Activated CD4-positive, alpha-beta T cell treated with anti-CD3 and anti-CD28 coated beads, Interleukin-2, amount 10 ng/mL, durations not matched to agents 24 days and 14 days (primary cell): ENCODE measurements around the gene TES. TPM values are rescaled to one million over a fixed set of nuclear protein-coding genes. Genes with fewer than 3 reads are reported as not detected.
A peak's percentile ranks its signal among the peaks of the same experiment; 100 is the strongest.

Source experiments
- DNase-seq: peaks from one replicate; pipeline ENCODE4 v3.0.0; 2022
- H3K27ac Mint-ChIP-seq: one replicate; pipeline ENCODE4 v1.8.0; 2022; ENCODE audit warnings: mild to moderate bottlenecking, mixed read lengths
- H3K27me3 Mint-ChIP-seq: one replicate; pipeline ENCODE4 v1.8.0; 2022; ENCODE audit warnings: mixed read lengths
- H3K36me3 Mint-ChIP-seq: one replicate; pipeline ENCODE4 v1.8.0; 2022; ENCODE audit warnings: low read depth, mild to moderate bottlenecking, mixed read lengths
- H3K4me1 Mint-ChIP-seq: one replicate; pipeline ENCODE4 v1.8.0; 2021; ENCODE audit warnings: mixed read lengths
- H3K4me3 Mint-ChIP-seq: one replicate; pipeline ENCODE4 v1.8.0; 2022; ENCODE audit warnings: mild to moderate bottlenecking, moderate library complexity, mixed read lengths
- H3K9me3 Mint-ChIP-seq: one replicate; pipeline ENCODE4 v1.8.0; 2021; ENCODE audit warnings: mixed read lengths
- intact Hi-C: fragments of 100-400 bp; cut with micrococcal nuclease; formaldehyde crosslinking; loops from one replicate; pipeline ENCODE4 v1.15.1; 2023
- total RNA-seq: library from RNA; stranded (reverse); gene quantifications from 2 replicates; pipeline ENCODE4 v1.2.3, GENCODE V29; 2022

TES gene, protein sequence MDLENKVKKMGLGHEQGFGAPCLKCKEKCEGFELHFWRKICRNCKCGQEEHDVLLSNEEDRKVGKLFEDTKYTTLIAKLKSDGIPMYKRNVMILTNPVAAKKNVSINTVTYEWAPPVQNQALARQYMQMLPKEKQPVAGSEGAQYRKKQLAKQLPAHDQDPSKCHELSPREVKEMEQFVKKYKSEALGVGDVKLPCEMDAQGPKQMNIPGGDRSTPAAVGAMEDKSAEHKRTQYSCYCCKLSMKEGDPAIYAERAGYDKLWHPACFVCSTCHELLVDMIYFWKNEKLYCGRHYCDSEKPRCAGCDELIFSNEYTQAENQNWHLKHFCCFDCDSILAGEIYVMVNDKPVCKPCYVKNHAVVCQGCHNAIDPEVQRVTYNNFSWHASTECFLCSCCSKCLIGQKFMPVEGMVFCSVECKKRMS
- 41.2 and 47.1 TPM in 2 replicates for total RNA-seq

DNA sequence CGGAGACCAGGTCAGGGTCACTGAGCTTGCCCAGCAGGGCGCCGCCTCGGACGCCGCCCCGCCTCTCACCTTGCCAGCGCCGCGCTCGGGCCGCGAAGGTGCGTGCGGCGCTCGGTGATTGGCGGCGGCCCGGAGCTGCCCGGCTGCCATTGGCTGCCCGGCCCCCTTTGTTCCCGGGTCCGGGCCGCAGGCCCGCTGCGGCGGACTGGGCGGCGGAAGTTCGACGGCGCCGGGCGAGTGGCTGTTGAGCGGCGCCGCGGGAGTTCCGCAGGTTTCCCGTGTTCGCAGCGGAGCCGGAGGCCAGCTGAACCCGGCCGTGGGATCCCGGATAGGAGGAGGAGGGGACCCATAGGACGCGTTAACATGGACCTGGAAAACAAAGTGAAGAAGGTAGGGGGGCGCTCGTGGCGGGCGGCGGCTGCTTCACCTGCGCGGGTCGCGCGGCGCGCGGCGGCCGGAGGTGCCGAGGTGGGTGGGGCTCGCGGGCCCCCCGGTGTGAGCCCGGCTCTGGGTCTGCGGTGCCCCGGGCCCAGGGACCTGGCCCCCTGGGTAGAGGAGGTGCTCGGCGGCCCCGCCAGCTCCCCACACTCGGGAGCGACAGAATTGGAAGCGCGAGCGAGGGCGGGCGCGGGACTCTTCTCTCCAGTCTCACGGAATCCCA lies at the start of gene TES:
TES (plus strand) TSS at position 195 of the 661 bp plus-strand sequence; CDS start at position 364, 169 bp downstream.
- DNase-seq: peak; percentile 92
- intact Hi-C loops: loop anchor here (2.0 to 10.0 kb wide), 7 partner anchors 14 to 1972 kb away; partner anchors contain the start of genes CAPZA2, LSM8 and MDFIC
- Mint-ChIP-seq H3K36me3 (peaks cover 13% of the 10 kb centered on the region), H3K9me3 (peaks cover 1% of the 10 kb centered on the region), H3K27ac (peak within 1 kb of the TSS; percentile 94), H3K4me3 (peak within 1 kb of the TSS; percentile 92), H3K27me3 (no peaks in the 10 kb centered on the region), H3K4me1 (peaks cover 36% of the 10 kb centered on the region)

DNA sequence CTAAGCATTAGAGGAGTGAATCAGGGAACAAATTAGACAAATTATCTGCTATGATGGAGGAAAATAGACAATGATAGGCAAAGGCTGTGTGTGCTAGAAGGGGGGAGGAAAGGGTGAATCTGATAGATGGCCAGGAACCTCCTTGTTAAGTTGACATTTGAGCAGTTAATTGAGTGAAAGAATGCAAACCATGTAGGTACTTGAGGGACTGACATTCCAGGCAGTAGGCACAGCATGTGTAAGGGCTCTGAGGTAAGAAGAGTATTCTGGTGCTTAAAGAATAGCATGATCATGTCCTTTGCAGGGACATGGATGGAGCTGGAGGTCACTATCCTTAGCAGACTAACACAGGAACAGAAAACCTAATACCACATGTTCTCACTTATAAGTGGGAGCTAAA lies 48.6 kb upstream of the TES start:
- Mint-ChIP-seq H3K9me3 (no peaks in the 10 kb centered on the region), H3K36me3 (no peaks in the 10 kb centered on the region), H3K27ac (no peak overlapping the region), H3K27me3 (peaks cover 51% of the 10 kb centered on the region), H3K4me3 (no peak overlapping the region), H3K4me1 (peaks cover 6% of the 10 kb centered on the region)
- intact Hi-C loops: no loop called here
- DNase-seq: no peak

DNA sequence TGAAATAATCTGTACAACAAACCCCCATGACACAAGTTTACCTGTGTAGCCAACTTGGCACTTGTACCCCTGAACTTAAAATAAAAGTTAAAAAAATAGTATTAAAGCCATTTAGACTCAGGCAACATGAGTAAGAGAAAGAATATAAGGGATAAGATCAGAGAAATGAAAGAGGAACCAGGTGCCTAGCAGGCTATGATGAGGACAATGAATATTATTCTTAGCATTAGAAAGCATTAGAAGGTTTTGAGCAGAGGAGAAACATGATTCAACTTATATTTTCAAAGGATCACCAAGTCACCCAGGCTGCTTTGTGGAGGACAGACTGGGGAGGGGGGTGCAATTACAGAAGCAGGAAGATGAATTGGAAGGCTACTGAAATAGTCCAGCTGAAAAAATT lies 48.1 kb upstream of the TES start:
- peaks cover 48% of the 10 kb centered on the region for H3K27me3 Mint-ChIP-seq
- H3K36me3 Mint-ChIP-seq: no peaks in the 10 kb centered on the region
- no peak for DNase-seq
- H3K27ac Mint-ChIP-seq: no peak overlapping the region
- H3K9me3 Mint-ChIP-seq: no peaks in the 10 kb centered on the region
- peaks cover 10% of the 10 kb centered on the region for H3K4me1 Mint-ChIP-seq
- intact Hi-C loops: no loop called here
- H3K4me3 Mint-ChIP-seq: no peak overlapping the region

DNA sequence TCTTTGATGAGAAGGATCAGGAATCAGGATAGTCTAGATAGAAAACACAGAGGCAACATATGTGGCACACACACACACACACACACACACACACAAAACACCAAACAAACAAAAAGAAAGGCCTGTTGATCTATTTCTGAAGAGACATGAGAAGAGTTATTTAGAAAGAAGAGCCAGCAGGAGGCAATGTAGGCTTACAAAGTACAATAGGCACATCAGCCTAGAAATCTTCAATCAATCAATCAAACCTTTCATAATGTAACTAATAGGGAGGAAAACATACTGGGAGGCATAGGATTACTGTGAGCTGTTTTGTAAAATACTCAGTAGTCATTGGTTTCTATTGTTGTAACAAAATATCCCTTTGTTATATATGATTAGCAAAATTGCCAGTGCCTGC lies 47.3 kb upstream of the TES start:
- intact Hi-C loops: no loop called here
- Mint-ChIP-seq H3K27me3 (peaks cover 43% of the 10 kb centered on the region), H3K9me3 (no peaks in the 10 kb centered on the region), H3K4me1 (peaks cover 13% of the 10 kb centered on the region), H3K4me3 (no peak overlapping the region), H3K36me3 (no peaks in the 10 kb centered on the region), H3K27ac (no peak overlapping the region)
- no peak for DNase-seq

DNA sequence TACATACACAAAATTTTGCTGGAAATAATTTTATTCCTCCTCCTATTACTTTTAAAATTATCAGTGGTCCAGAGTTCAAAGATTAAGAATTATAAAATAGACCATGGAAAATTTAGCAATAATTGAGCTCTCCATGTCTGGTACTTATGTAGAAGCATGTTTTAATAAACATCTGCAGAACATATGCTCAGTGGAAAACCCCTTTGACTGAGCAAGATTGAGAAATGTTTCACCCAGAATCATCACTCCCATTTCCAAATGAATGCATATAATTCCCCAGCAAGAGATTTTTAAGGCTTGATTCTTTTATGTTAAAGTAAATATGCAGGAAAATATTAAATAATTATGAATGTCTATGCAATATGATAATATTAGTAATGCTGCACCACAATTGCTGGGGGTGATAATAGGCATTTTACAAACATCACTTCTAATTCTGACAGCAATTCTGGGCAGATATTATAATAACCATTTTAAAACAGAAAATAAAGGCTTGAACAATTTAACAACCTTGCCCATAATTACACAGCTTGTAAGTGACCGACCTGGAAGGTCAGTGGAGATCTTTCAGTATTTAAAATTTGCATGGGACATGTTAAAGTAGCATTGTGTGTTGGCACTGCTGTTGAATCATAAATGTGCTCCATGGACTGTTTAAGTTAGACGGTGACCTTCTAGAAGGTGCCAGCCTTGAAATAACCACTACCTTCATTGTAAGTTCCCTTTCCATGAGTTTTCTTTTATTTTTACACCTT lies 45.6 kb upstream of the TES start:
- Mint-ChIP-seq H3K36me3 (no peaks in the 10 kb centered on the region), H3K27me3 (peaks cover 44% of the 10 kb centered on the region), H3K9me3 (no peaks in the 10 kb centered on the region), H3K4me3 (no peak overlapping the region), H3K4me1 (peaks cover 17% of the 10 kb centered on the region), H3K27ac (no peak overlapping the region)
- no peak for DNase-seq
- intact Hi-C loops: no loop called here

DNA sequence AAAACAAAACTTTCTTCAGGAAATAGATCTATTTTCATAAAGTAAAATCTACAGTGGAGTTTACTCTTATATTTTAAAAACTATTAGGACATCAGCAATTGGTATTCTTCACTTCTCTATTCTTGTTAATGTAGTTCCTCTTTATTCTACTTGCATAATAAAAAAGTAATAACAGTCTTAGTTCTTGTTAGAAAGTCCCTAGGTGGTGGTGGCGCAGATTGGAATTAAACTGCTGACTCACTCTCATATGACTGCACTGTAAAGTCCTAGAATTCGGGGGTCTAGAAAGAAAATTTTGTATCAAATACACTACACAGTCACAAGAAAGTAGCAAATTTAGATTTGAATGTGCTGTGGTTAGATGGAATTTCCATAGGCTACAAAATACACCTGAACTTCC lies 44.6 kb upstream of the TES start:
- Mint-ChIP-seq H3K4me1 (peaks cover 15% of the 10 kb centered on the region), H3K36me3 (no peaks in the 10 kb centered on the region), H3K27ac (no peak overlapping the region), H3K27me3 (peaks cover 42% of the 10 kb centered on the region), H3K4me3 (no peak overlapping the region), H3K9me3 (no peaks in the 10 kb centered on the region)
- intact Hi-C loops: no loop called here
- DNase-seq: no peak

DNA sequence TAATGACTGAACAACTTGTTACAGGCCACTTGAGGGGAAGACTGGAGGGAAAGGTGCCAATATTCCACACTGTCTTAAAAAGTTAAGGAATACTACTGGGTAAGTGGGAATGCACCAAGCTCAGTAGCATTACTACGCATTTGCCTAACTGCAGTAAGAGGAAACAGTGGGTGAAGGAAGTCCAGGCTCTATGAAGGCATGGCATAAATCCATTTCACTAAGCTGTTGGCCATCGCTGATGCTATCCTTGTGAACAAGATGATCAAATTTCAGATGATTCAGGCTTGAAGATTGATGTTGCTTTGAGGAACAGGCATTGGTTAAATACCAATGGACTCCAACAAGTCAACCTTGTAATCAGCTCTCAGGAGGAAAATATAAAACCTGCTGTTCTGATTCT lies 44.2 kb upstream of the TES start:
- intact Hi-C loops: no loop called here

DNA sequence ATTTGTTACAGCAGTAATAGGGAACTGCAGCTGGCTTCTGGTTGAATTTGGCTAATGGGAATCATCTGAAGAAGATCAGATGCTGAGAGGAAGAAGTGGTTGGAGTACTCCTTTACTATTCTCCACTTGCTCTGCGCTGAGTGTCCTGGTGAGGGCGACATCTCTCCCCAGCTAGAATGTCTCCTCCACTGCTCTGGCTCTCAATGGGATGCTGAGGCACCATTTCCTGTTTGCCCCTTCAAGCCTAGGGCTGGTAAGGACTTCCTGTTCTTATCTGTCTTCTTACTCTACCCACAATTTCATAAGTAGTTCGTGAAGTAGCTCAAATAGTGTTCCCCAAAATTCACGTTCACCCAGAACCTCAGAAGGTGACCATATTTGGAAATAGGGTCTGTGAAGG lies 43.2 kb upstream of the TES start:
- peaks cover 43% of the 10 kb centered on the region for H3K27me3 Mint-ChIP-seq
- H3K27ac Mint-ChIP-seq: no peak overlapping the region
- H3K4me3 Mint-ChIP-seq: no peak overlapping the region
- peaks cover 15% of the 10 kb centered on the region for H3K4me1 Mint-ChIP-seq
- intact Hi-C loops: no loop called here
- no peaks in the 10 kb centered on the region for H3K9me3 Mint-ChIP-seq
- no peaks in the 10 kb centered on the region for H3K36me3 Mint-ChIP-seq
- peak; percentile 70 for DNase-seq

More for the DNA sequence above, 44.2 kb upstream of the TES start:
- Mint-ChIP-seq H3K4me1 (peaks cover 15% of the 10 kb centered on the region), H3K4me3 (no peak overlapping the region), H3K36me3 (no peaks in the 10 kb centered on the region), H3K9me3 (no peaks in the 10 kb centered on the region), H3K27ac (no peak overlapping the region), H3K27me3 (peaks cover 42% of the 10 kb centered on the region)
- DNase-seq: no peak

DNA sequence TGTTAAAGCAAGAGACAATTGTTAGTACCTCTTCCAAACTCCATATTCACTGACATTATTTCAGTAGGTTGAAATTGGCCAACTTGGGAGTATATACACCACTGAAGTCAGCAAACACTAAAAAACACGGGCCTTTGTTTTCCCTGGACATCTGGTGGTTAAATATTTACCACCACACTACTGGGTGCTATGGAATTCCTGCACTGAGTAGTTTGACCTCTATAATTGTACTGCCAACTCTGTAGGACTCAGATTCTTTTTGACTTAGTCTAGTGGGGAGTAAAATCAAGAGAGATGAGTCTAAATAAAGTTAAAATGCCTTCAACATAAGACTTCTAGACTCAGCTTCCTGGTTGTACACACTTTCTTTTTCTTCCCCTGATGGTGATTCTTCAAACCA lies 41.3 kb upstream of the TES start:
- H3K27me3 Mint-ChIP-seq: peaks cover 33% of the 10 kb centered on the region
- H3K27ac Mint-ChIP-seq: no peak overlapping the region
- H3K36me3 Mint-ChIP-seq: no peaks in the 10 kb centered on the region
- intact Hi-C loops: no loop called here
- DNase-seq: no peak
- peaks cover 13% of the 10 kb centered on the region for H3K4me1 Mint-ChIP-seq
- no peaks in the 10 kb centered on the region for H3K9me3 Mint-ChIP-seq
- H3K4me3 Mint-ChIP-seq: no peak overlapping the region

DNA sequence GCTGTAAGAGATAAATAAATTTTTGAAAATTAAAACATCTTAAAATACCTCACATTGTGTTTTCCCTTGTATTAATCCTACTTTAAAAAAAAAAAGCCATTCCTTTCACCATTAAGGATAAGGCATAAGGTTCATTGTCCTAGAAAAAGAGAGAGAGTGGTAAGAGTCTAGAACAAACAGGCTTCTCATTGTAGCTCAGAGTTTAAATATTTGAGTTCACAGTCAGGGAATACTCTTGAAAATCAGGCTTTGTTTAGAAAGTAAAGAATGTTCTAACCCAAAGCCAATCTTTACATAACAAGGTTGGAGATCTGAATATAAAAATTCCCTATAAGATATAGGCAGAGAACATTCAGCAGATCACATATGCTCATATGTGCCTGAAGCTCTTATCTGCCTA lies 40.2 kb upstream of the TES start:
- Mint-ChIP-seq H3K4me1 (peaks cover 13% of the 10 kb centered on the region), H3K27me3 (peaks cover 32% of the 10 kb centered on the region), H3K4me3 (no peak overlapping the region), H3K27ac (no peak overlapping the region), H3K9me3 (no peaks in the 10 kb centered on the region), H3K36me3 (no peaks in the 10 kb centered on the region)
- DNase-seq: no peak
- intact Hi-C loops: loop anchor here (5.0 to 10.0 kb wide), 3 partner anchors 33 to 357 kb away; partner anchors contain the start of gene CAV1

DNA sequence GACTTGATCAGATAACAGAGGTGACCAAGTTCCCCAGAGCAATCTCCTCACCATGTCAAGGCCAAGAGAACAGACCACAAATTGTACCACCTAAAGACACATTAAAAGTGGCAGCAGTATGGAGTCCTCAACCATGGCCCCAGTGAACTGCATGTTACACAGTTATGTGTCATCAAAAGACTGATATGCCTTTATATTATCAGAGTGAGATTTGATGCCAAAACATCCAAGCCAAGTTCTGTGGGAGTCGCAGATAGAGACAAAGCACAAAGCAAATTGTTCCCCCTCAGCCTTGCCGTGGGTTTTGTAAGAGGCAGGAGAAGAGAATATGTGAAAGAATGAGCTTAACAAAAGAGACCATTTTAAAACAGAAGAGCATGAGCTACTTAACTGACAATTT lies 39.2 kb upstream of the TES start:
- intact Hi-C loops: loop anchor here (5.0 to 10.0 kb wide), 3 partner anchors 34 to 356 kb away; partner anchors contain the start of gene CAV1
- H3K27me3 Mint-ChIP-seq: peaks cover 33% of the 10 kb centered on the region
- H3K27ac Mint-ChIP-seq: no peak overlapping the region

DNA sequence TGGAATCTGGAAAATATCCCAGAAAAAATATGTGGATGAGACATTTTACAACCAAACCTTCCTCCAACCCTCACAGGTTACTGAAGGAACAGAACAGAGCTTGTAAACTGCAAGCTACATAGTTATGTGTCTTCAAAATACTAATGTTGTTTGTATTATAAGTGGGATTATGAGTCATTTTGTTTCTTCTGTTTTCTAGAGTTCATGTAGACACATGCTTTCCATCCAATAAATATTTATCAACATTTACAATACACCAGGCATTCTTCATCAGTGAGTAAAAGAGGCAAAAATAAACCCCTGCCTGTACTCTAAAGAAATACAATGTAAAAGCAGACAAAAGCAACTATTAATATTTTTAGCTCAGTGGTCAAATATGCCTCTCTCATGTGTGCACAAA lies 38.0 kb upstream of the TES start:
- intact Hi-C loops: loop anchor here (2.0 to 10.0 kb wide), 4 partner anchors 35 to 636 kb away; partner anchors contain the start of gene CAV1
- Mint-ChIP-seq H3K27ac (no peak overlapping the region), H3K9me3 (no peaks in the 10 kb centered on the region), H3K4me3 (no peak overlapping the region), H3K4me1 (peaks cover 6% of the 10 kb centered on the region), H3K27me3 (peaks cover 28% of the 10 kb centered on the region), H3K36me3 (no peaks in the 10 kb centered on the region)
- no peak for DNase-seq

More for the DNA sequence above, 39.2 kb upstream of the TES start:
- Mint-ChIP-seq H3K36me3 (no peaks in the 10 kb centered on the region), H3K4me3 (no peak overlapping the region), H3K9me3 (no peaks in the 10 kb centered on the region), H3K4me1 (peaks cover 13% of the 10 kb centered on the region)
- DNase-seq: no peak

DNA sequence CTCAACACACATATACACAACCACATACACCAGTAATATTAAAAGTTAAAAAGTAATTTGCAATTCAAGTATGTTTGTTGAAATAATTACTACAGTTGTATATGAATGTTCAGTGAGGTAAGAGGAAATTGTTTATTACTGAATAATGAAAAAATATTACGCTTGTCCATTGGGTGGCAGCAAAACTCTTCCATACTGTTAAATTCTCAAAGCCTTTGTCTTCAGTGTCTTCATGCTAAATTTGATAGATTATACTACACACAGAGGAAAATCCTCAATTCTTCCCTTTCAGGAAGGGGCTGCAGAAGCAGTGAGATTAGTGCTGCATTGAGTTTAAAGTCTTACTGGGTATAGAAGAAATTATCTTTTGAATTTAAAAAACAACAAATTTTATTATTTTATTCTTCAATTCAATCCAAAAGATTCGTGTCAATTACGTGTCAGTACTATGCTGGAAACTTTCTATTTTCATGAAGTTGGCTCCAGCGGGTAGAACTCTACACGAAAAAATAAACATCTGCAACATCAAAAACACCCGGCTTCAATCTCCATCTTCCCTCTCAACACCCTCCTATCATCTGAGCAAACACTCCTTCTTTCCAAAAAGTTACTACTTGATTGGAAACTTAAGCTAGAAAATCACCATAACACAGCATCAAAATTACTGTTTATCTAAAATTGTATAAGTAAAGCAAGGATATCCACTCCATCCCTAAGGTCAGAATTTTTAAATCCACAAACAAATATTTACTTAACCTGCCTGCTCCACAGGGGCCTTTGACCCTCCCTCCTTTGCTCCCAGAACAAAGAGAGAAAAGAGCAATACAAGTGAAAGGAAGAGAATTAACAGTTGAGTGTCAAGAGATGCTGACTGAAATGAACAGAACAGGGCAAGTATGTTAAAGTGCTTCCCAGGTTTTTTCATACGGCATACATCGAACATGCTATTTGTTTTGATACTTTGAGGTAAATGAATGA lies 37.0 kb upstream of the TES start:
- no peak overlapping the region for H3K27ac Mint-ChIP-seq
- no peaks in the 10 kb centered on the region for H3K36me3 Mint-ChIP-seq
- no peaks in the 10 kb centered on the region for H3K9me3 Mint-ChIP-seq
- H3K27me3 Mint-ChIP-seq: peaks cover 28% of the 10 kb centered on the region
- no peak overlapping the region for H3K4me3 Mint-ChIP-seq
- intact Hi-C loops: loop anchor here (1.0 to 10.0 kb wide), 5 partner anchors 36 to 635 kb away; partner anchors contain the start of gene CAV1
- peaks cover 4% of the 10 kb centered on the region for H3K4me1 Mint-ChIP-seq
- peak; percentile 78 for DNase-seq
